Right renal pelvis (tissue), 4 donors: Measurements from ENCODE around the gene LRRC26. TPM values are rescaled to one million over a fixed set of nuclear protein-coding genes. Genes with fewer than 3 reads are reported as not detected.

ENCODE experiments used
- DNase-seq, 4 donors: peaks; one replicate each; pipeline ENCODE4 v3.0.0-alpha.2; 2013; ENCODE audit warnings: low read depth in 4 of 4, low spot score in 3 of 4, missing footprints in 1 of 4
- polyA plus RNA-seq, 4 donors: library from polyadenylated mRNA; unstranded; fragments of 120-200 nt; gene quantifications; one replicate each; pipeline ENCODE4 v1.2.1, GENCODE V29; 2013; ENCODE audit not compliant: insufficient read length in 4 of 4

LRRC26 gene
- polyA plus RNA-seq, 4 donors = 0.16 TPM; not detected in 3

GRCh38 chr9:137158625-137159024 is 11.2 kb downstream of the LRRC26 start:
- DNase-seq = no peak

DNA sequence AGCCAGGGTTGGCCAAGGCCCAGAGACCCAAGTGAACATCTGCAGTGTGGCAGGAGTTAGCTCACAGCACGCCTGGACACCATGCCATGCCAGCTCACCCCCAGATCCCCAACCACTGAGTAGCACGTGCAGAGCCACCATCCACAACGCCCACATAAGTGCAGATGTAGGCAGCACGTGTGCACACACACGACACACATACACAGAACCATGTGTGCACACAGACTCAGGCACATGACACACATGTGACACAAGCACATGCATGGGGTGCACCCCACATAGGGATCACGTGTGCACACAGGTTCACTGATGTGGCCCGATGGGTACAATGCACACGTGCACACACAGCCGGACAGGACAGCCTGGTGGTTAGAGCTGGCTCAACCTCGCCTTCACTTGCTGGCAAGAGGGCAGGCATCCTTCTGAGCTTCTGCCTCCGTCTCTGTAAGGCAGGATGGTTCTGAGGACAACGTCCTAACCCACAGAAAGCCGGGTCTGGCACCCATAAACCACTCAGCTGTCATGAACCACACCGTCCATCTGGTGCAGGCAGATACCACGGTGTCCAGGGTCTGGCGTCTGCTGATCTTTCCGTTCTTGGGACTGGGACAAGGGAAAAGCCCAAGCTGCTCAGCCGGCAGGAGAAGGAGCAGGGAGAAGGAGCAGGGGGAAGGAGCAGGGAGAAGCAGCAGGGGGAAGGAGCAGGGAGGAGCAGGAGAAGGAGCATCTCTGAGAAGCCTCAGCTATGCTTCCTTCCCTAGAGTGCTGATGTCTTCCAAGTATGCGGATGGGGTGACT is 12.0 kb downstream of the LRRC26 start:
- no peak for DNase-seq

- DNase-seq = no peak
Observed at GRCh38 chr9:137156567-137157375, 13.1 kb downstream of the LRRC26 start.

GRCh38 chr9:137152844-137153405 is 16.9 kb downstream of the LRRC26 start:
- no peak for DNase-seq

DNA sequence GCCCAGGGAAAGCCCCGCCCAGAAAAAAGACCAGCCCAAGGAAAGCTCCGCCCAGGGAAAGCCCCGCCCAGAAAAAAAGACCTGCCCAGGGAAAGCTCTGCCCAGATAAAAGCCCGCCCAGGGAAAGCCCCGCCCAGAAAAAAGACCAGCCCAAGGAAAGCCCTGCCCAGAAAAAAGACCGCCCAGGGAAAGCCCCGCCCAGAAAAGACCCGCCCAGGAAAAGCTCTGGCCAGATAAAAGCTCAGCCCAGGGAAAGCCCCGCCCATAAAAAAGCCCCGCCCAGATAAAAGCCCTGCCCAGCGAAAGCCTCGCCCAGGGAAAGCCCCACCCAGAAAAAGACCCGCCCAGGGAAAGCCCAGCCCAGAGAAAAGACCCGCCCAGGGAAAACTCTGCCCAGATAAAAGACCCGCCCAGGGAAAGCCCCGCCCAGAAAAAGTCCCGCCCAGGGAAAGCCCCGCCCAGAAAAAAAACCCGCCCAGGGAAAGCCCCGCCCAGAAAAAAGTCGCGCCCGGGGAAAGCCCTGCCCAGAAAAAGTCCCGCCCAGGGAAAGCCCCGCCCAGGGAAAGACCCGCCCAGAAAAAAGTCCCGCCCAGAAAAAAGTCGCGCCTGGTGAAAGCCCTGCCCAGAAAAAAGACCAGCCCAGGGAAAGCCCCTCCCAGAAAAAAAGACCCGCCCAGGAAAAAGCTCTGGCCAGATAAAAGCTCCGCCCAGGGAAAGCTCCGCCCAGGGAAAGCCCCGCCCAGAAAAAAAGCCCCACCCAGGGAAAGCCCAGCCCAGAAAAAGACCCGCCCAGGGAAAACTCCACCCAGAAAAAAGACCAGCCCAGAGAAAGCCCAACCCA is 19.0 kb downstream of the LRRC26 start:
- DNase-seq = no peak

DNA sequence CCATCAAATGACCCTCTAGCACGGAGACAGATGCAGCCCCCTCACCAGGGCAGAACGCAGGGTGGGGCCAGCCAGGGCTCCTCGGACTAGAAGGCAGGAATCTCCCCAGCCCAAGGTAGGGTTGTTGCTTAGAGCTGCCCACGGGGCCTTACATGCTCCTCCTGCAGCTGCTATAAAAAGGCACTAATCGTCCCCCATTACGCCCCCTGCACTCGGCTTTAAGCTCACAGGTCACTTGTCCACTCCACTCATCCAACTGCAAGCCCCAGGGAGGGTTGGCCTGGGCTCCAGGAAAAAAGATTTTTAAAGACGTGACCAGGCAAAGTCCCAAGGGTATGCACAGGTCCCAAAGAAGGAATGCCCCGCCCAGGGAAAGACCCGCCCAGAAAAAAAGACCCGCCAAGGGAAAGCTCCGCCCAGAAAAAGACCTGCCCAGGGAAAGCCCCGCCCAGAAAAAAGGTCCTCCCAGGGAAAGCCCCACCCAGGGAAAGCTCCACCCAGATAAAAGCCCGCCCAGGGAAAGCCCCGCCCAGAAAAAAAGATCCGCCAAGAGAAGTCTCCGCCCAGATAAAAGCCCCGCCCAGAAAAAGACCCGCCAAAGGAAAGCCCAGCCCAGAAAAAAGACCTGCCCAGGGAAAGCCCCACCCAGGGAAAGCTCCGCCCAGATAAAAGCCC is 19.8 kb downstream of the LRRC26 start:
- DNase-seq = no peak

DNA sequence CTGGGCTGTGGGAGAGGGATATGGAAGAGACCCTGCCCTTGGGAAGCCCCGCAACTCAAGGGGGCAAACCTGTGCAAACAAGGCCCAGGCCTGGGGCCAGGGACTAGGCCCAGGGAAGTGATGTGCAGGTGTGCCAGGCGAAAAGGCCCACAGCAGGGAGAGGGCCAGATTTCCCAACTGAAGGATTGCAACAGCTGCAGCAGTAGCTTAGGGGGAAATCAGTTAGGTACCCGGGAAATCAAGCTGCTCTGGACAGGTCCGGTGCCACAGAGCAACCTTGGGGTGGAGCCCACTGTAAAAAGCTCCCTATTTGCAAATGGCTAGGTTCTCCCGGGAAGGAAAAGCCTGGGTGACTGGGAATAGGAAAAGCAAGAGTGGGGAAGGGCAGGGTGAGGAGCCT is 20.5 kb downstream of the LRRC26 start:
- no peak for DNase-seq

DNA sequence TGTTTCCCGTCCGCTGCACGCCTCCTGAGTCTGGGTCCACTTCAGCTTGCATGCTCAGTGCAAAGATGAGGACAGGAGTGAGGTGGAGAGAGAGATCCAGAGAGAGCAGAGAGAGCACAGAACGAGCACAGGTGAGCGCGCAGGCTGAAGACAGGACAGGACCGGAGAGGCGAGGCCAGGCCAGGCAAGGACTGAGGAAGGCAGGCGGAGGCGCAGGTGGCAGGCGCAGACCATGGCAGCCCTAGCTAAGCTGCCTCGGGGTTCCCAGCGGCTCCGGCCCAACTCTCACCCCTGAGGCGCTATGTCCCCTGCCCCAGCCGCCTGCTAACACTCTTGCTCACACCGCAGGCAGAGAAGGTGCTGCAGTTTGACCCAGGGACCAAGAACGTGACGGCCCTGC is 21.2 kb downstream of the LRRC26 start:
- no peak for DNase-seq

- DNase-seq = no peak
Observed at GRCh38 chr9:137148242-137148641, 21.6 kb downstream of the LRRC26 start.

- no peak for DNase-seq
Observed at GRCh38 chr9:137147793-137148160, 22.1 kb downstream of the LRRC26 start.

- no peak for DNase-seq
Observed at GRCh38 chr9:137147091-137147792, 22.6 kb downstream of the LRRC26 start.

GRCh38 chr9:137146527-137146918 is 23.3 kb downstream of the LRRC26 start:
- DNase-seq = no peak

- DNase-seq = no peak
Observed at GRCh38 chr9:137145731-137146526, 23.9 kb downstream of the LRRC26 start.

DNA sequence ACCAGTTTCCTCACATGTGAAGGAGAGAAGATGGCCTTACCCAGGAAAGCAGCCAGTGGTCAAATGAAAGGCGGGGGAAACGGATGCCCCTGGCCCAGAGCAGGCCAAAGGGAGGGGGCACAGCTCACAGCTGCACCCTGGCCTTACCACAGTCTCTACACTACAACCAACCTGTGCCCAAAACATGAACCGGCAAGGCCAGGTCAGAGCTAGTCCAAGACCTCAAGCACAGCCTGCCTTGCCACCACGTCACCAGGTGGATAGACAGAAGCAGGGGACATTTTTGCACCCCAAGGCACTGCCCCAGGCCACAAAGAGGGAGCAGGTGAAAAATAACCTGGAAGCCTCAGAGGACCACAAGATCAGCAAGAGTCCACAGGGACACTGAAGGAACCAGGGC is 26.4 kb downstream of the LRRC26 start:
- no peak for DNase-seq

DNA sequence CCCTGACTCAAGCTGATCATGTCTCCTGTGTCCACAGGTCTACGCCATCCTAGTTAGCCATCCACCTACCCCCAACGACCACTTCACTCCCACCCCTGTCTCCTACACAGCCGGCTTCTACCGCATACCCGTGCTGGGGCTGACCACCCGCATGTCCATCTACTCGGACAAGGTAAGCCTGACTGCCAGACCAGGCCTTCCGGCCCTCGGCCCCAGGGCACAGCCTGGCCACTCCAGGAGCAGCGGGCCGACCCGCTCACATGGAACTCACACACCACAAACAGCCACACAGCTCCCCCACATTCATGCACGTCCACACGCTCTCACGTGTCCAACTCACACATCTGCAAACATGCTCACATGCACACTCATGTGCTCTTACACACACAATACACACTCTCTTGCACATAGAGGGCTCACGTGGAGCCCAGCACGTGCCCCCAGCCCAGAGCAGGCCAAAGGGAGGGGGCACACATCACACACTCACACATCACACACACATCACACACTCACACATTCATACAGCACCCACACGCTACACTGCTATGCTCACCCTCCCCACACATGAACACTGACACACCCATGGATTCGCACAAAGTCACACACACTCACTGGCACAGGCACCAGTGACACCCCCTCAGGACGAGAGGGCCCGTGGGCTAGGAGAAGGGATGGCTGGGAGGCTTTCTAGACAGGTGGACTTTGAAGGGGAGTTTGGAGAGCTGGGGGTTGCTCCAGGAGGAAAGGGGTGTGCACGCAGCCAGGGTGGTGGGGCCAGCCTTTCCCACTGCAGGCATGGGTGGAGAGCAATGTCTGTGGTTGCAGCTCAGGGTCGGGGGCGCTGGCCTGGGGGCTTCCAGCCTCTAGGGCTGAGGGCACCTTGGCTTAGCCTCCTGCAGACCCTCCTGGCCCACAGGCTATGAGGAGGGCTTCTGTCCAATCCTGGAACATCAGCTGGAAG is 27.6 kb downstream of the LRRC26 start:
- no peak for DNase-seq

GRCh38 chr9:137141050-137141810 is 28.6 kb downstream of the LRRC26 start:
- no peak for DNase-seq
